Endothelial cell of umbilical vein (primary cell): ENCODE results near the gene SLC24A3. TPM values are rescaled to one million over a fixed set of nuclear protein-coding genes. Genes with fewer than 3 reads are reported as not detected.

Source experiments
- BruUV-seq: library from RNA; stranded (reverse); fragments of 400-500 nt; replicated peaks from 2 replicates; lab custom pipeline; 2021; lab: Mats Ljungman, UMichigan
- CTCF ChIA-PET: fragments of 300-600, 350-600 bp; sonication (Branson Sonifier 250); formaldehyde crosslinking; loops from one replicate; lab custom pipeline; 2021; ENCODE audit warnings: antibody characterized with exemption, inconsistent platforms; lab: Charles Lee
- POLR2A ChIA-PET: fragments of 300-600, 350-600 bp; sonication (Branson Sonifier 250); formaldehyde crosslinking; loops from one replicate; lab custom pipeline; 2021; ENCODE audit warnings: antibody characterized with exemption, inconsistent platforms; lab: Charles Lee
- DNase-seq: peaks from one replicate; pipeline ENCODE4 v3.0.0-alpha.2; 2011; ENCODE audit warnings: low read depth, low spot score
- FAIRE-seq: peaks from 2 replicates; lab custom pipeline; 2011; peaks lifted over from hg19 to GRCh38; lab: Jason Lieb, UNC
- H2AFZ ChIP-seq: 2 replicates; pipeline ENCODE4 v1.6.0; 2012; ENCODE audit warnings: low read depth, low read length, control low read depth, inconsistent platforms
- H3K27ac ChIP-seq: 2 replicates; pipeline ENCODE4 v1.5.1; 2011; ENCODE audit warnings: low read depth, mild to moderate bottlenecking, control low read depth, low read length, moderate library complexity; ENCODE audit not compliant: insufficient read depth
- H3K27me3 ChIP-seq, 2 experiments: 2 replicates each; pipeline versions ENCODE4 v1.6.0 to v1.6.1; 2011; ENCODE audit warnings: low read length in 2 of 2, mixed read lengths in 1 of 2; ENCODE audit not compliant: control insufficient read depth in 2 of 2, insufficient read depth in 2 of 2
- H3K36me3 ChIP-seq, 2 experiments: 2 replicates in 1 of 2; 3 replicates in 1 of 2; pipeline ENCODE4 v1.5.1; 2011; ENCODE audit warnings: low read length in 2 of 2, mild to moderate bottlenecking in 1 of 2, moderate library complexity in 1 of 2; ENCODE audit not compliant: control insufficient read depth in 2 of 2, insufficient read depth in 2 of 2; ENCODE audit errors: extremely low read depth in 1 of 2
- H3K4me1 ChIP-seq: 3 replicates; pipeline ENCODE4 v1.5.1; 2011; ENCODE audit warnings: mild to moderate bottlenecking, low read length; ENCODE audit not compliant: control insufficient read depth, insufficient read depth; ENCODE audit errors: extremely low read depth
- H3K4me2 ChIP-seq: 2 replicates; pipeline ENCODE4 v1.6.1; 2011; ENCODE audit warnings: low read length, control low read depth, mixed read lengths; ENCODE audit not compliant: insufficient read depth
- H3K4me3 ChIP-seq, 3 experiments: fragments of 200-600 bp in 1 of 3; sonication (generic), shearing (Covaris generic) in 1 of 3; replicated peaks in 1 of 3; 2 replicates each; pipeline ENCODE4 v1.5.1; 2011 to 2016; ENCODE audit warnings: control low read depth in 3 of 3, low read length in 3 of 3, mild to moderate bottlenecking in 2 of 3, inconsistent platforms in 1 of 3, low read depth in 1 of 3, moderate library complexity in 1 of 3; ENCODE audit not compliant: insufficient read depth in 1 of 3
- H3K79me2 ChIP-seq: 2 replicates; pipeline ENCODE4 v1.6.0; 2012; ENCODE audit warnings: low read length, inconsistent platforms; ENCODE audit not compliant: control insufficient read depth, insufficient read depth
- H3K9ac ChIP-seq: replicated peaks from 2 replicates; pipeline ENCODE3; 2011; ENCODE audit warnings: low read length, control low read depth; ENCODE audit not compliant: insufficient read depth; ENCODE audit errors: extremely low read depth
- H3K9me1 ChIP-seq: replicated peaks from 3 replicates; pipeline ENCODE4 v1.6.0; 2011; ENCODE audit warnings: mild to moderate bottlenecking, low read length; ENCODE audit not compliant: control insufficient read depth, insufficient read depth; ENCODE audit errors: extremely low read depth
- H3K9me3 ChIP-seq: replicated peaks from 2 replicates; pipeline ENCODE4 v1.5.1; 2012; ENCODE audit warnings: low read length, inconsistent platforms; ENCODE audit not compliant: control insufficient read depth, insufficient read depth
- H4K20me1 ChIP-seq: replicated peaks from 2 replicates; pipeline ENCODE3; 2011; ENCODE audit warnings: mild to moderate bottlenecking, low read length; ENCODE audit not compliant: control insufficient read depth, insufficient read depth; ENCODE audit errors: extremely low read depth
- CTCF ChIP-seq, 2 donors: IDR thresholded peaks; 1 replicate in 1 of 2; 2 replicates in 1 of 2; pipeline ENCODE4 v1.5.1; 2011; ENCODE audit warnings: low read length in 2 of 2, mild to moderate bottlenecking in 2 of 2, moderate library complexity in 2 of 2, control low read depth in 1 of 2, inconsistent platforms in 1 of 2, low read depth in 1 of 2; ENCODE audit not compliant: insufficient read depth in 1 of 2; ENCODE audit errors: extremely low read depth in 1 of 2
- EZH2 ChIP-seq: IDR thresholded peaks from 2 replicates; pipeline ENCODE4 v1.6.1; 2012; ENCODE audit warnings: borderline replicate concordance, low read depth, mild to moderate bottlenecking, moderate library complexity, low read length, inconsistent platforms; ENCODE audit not compliant: severe bottlenecking
- FOS ChIP-seq: IDR thresholded peaks from 2 replicates; pipeline ENCODE4 v1.6.1; 2011; ENCODE audit warnings: mild to moderate bottlenecking, low read length, moderate library complexity, borderline replicate concordance; ENCODE audit not compliant: insufficient read depth
- GATA2 ChIP-seq: IDR thresholded peaks from 2 replicates; pipeline ENCODE4 v1.7.0; 2011; ENCODE audit warnings: low read depth, mild to moderate bottlenecking, moderate library complexity, mixed read lengths, low read length; ENCODE audit not compliant: insufficient read length, insufficient read depth
- JUN ChIP-seq: IDR thresholded peaks from 2 replicates; pipeline ENCODE4 v1.6.1; 2011; ENCODE audit warnings: borderline replicate concordance, low read depth; ENCODE audit not compliant: insufficient read length, insufficient read depth
- MAX ChIP-seq: IDR thresholded peaks from 2 replicates; pipeline ENCODE4 v1.6.1; 2011; ENCODE audit not compliant: insufficient read depth, insufficient read length
- MYC ChIP-seq: IDR thresholded peaks from one replicate; pipeline ENCODE4 v1.6.1; 2011; ENCODE audit warnings: mild to moderate bottlenecking, low read depth, low read length
- POLR2A ChIP-seq: IDR thresholded peaks from 2 replicates; pipeline ENCODE4 v1.6.1; 2012; ENCODE audit warnings: low read depth, mild to moderate bottlenecking, control low read depth, low read length
- POLR2AphosphoS5 ChIP-seq: IDR thresholded peaks from 2 replicates; pipeline ENCODE4 v1.6.1; 2012; ENCODE audit warnings: low read depth, mild to moderate bottlenecking, control low read depth, low read length, moderate library complexity; ENCODE audit not compliant: insufficient read depth
- dilution Hi-C: fragments of 300-500 bp; cut with MboI; formaldehyde crosslinking; loops from one replicate; pipeline ENCODE4 v1.15.0; 2019; ENCODE audit warnings: low sequenced_read_pairs; ENCODE audit not compliant: extremely low pct_ligation_motif_present
- intact Hi-C: fragments of 100-400 bp; cut with micrococcal nuclease; formaldehyde crosslinking; loops from one replicate; pipeline ENCODE4 v1.10.0; 2022
- polyA plus RNA-seq, 4 experiments: library from polyadenylated mRNA; depleted of rRNA in 3 of 4; stranded (reverse) in 3 of 4; unstranded in 1 of 4; fragments of >200 nt; gene quantifications; 2 replicates each; pipeline versions ENCODE4 v1.2.1 to v1.2.3, GENCODE V29; 2011 to 2012; ENCODE audit warnings: missing spikeins in 1 of 4
- total RNA-seq: library from RNA; stranded (reverse); gene quantifications from 2 replicates; pipeline ENCODE4 v1.2.3, GENCODE V29; 2021

The SLC24A3 gene
- total and polyA plus RNA-seq, 2 donors (not counting 3 experiments of a cell fraction or from before 2014, with no cell fraction given), result not detected

GRCh38 chr20:19264191-19264590 lies 51.7 kb downstream of the SLC24A3 start:
- Histone ChIP-seq H3K9me1 (no peaks in the 10 kb centered on the region), H3K9me3 (no peaks in the 10 kb centered on the region), H3K4me3 (no peak overlapping the region), H2AFZ (no peak overlapping the region), H3K79me2 (no peaks in the 10 kb centered on the region), H3K4me1 (no peaks in the 10 kb centered on the region), H3K9ac (no peak overlapping the region), H3K4me2 (no peak overlapping the region), H3K27me3 (no peaks in the 10 kb centered on the region), H3K36me3 (no peaks in the 10 kb centered on the region), H4K20me1 (no peaks in the 10 kb centered on the region), H3K27ac (no peak overlapping the region)
- TF ChIP-seq POLR2A, result no peak
- no peak for TF ChIP-seq MAX
- no peak for TF ChIP-seq CTCF (IDR thresholded peaks at IDR 0.05; ENCODE audit: extremely low read depth in 1 of 2, insufficient read depth in 1 of 2, low read depth in 1 of 2, low read length in 2 of 2)
- no peak for TF ChIP-seq MYC
- TF ChIP-seq EZH2, result no peak
- no peak for TF ChIP-seq GATA2
- no peak for TF ChIP-seq POLR2AphosphoS5
- no peak for TF ChIP-seq JUN
- no peak for TF ChIP-seq FOS
- POLR2A ChIA-PET, result no interaction called here
- no TSS peak for BruUV-seq
- dilution Hi-C loops, result no loop called here
- no peak for DNase-seq
- no peak for FAIRE-seq
- CTCF ChIA-PET, result no interaction called here
- intact Hi-C loops, result no loop called here
